Panc1 (cell line): ENCODE results near the gene RPS19BP1. TPM values are rescaled to one million over a fixed set of nuclear protein-coding genes. Genes with fewer than 3 reads are reported as not detected.

Experiments
- ATAC-seq: fragments of 200-7000 bp; cut with Tn5 transposase; 2 replicates; pipeline ENCODE4 v1.9.1; 2020; ENCODE audit warnings: mild to moderate bottlenecking, moderate library complexity
- BruUV-seq: library from RNA; stranded (reverse); fragments of 400-500 nt; replicated peaks from 2 replicates; lab custom pipeline; 2021; lab: Mats Ljungman, UMichigan
- CTCF ChIA-PET: fragments of 300-600 bp; sonication (Branson Sonifier 250); formaldehyde crosslinking; loops from one replicate; lab custom pipeline; 2022; ENCODE audit warnings: antibody characterized with exemption; lab: Charles Lee
- POLR2A ChIA-PET: fragments of 300-600 bp; sonication (Branson Sonifier 250); formaldehyde crosslinking; loops from one replicate; lab custom pipeline; 2022; ENCODE audit warnings: antibody characterized with exemption; lab: Charles Lee
- DNase-seq: peaks from one replicate; pipeline ENCODE4 v3.0.0-alpha.2; 2010; ENCODE audit warnings: low read depth, low spot score
- H3K27ac ChIP-seq: 2 replicates; pipeline ENCODE4 v1.5.1; 2011; ENCODE audit warnings: mild to moderate bottlenecking, low read length, inconsistent platforms
- H3K27me3 ChIP-seq: fragments of 200-500 bp; sonication (Bioruptor generic); 2 replicates; pipeline ENCODE4 v1.6.0; 2014; ENCODE audit warnings: low read length, inconsistent platforms; ENCODE audit not compliant: control insufficient read depth, insufficient read depth
- H3K36me3 ChIP-seq: fragments of 200-500 bp; sonication (Bioruptor generic); 2 replicates; pipeline ENCODE4 v1.5.1; 2014; ENCODE audit warnings: inconsistent platforms, mild to moderate bottlenecking, low read length, moderate library complexity; ENCODE audit not compliant: control insufficient read depth, insufficient read depth
- H3K4me1 ChIP-seq: 2 replicates; pipeline ENCODE4 v1.5.1; 2011; ENCODE audit warnings: inconsistent platforms, mild to moderate bottlenecking, low read length, moderate library complexity; ENCODE audit not compliant: control insufficient read depth, insufficient read depth
- H3K4me3 ChIP-seq, 2 experiments: 2 replicates each; pipeline ENCODE4 v1.5.1; 2011 to 2012; ENCODE audit warnings: low read depth in 2 of 2, low read length in 2 of 2, mild to moderate bottlenecking in 2 of 2, inconsistent platforms in 1 of 2, moderate library complexity in 1 of 2
- H3K9me3 ChIP-seq: fragments of 200-500 bp; sonication (Bioruptor generic); 2 replicates; pipeline ENCODE4 v1.5.1; 2014; ENCODE audit warnings: low read depth, mild to moderate bottlenecking, inconsistent platforms, low read length, moderate library complexity; ENCODE audit not compliant: control insufficient read depth, insufficient read depth
- POLR2AphosphoS5 ChIP-seq: IDR thresholded peaks from 2 replicates; pipeline ENCODE4 v1.6.1; 2012; ENCODE audit warnings: mild to moderate bottlenecking, low read depth, low read length, moderate library complexity
- SIN3A ChIP-seq: IDR thresholded peaks from 2 replicates; pipeline ENCODE4 v1.6.1; 2012; ENCODE audit warnings: low read depth, mild to moderate bottlenecking, low read length, moderate library complexity, borderline replicate concordance; ENCODE audit not compliant: insufficient read depth
- TCF7L2 ChIP-seq: IDR thresholded peaks from 2 replicates; pipeline ENCODE4 v1.6.1; 2011; ENCODE audit warnings: mild to moderate bottlenecking, low read depth, low read length, inconsistent platforms
- in situ Hi-C: cut with HindIII; loops from 2 replicates; pipeline ENCODE4 v1.10.0; 2016; ENCODE audit warnings: low sequenced_read_pairs, low pct_unique_long_range_greater_than_20kb
- intact Hi-C: fragments of 100-400 bp; cut with micrococcal nuclease; formaldehyde crosslinking; loops from one replicate; pipeline ENCODE4 v1.10.0; 2022; ENCODE audit not compliant: unreplicated experiment
- total RNA-seq: library from RNA; stranded (reverse); gene quantifications from one replicate; pipeline ENCODE4 v1.2.1, GENCODE V29; 2021; ENCODE audit not compliant: unreplicated experiment
- TF ChIP-seq, protein P1 (sequence below), 2 experiments: IDR thresholded peaks; 2 replicates each; pipeline ENCODE4 v1.6.1; 2011 to 2012; ENCODE audit warnings: low read depth in 2 of 2, control low read depth in 1 of 2, low read length in 1 of 2, mild to moderate bottlenecking in 1 of 2, moderate library complexity in 1 of 2; ENCODE audit not compliant: insufficient read depth in 1 of 2
- TF ChIP-seq, protein P2 (sequence below): fragments of 450-650 bp; IDR thresholded peaks from 2 replicates; pipeline ENCODE4 v1.5.1; 2017; ENCODE audit warnings: mild to moderate bottlenecking

RPS19BP1 gene
- total RNA-seq, 1 experiment from 2014 or later: 123 TPM

DNA sequence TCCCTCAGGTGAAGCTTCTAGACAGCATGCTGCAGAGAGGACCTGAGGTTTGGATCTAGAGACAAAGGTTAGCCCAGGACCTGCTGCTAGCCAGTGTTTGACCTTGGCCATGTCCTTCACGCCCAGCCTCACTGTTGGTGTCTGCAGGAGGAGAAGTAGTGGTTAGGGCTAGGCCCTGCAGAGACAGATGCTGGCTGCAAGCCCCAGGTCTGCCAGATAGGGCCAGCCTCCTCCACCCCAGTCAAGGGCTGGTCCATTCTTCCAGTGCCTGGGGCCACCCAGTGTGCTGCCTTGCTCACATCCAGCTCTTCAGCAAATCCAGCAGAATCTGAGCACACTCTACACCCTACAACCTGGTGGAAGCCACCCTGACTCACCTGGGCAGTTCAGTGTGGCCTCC, 52.0 kb downstream of the RPS19BP1 start:
- Histone ChIP-seq H3K36me3 (no peaks in the 10 kb centered on the region), H3K27me3 (no peaks in the 10 kb centered on the region), H3K4me1 (no peaks in the 10 kb centered on the region), H3K9me3 (no peaks in the 10 kb centered on the region), H3K4me3 (no peak overlapping the region), H3K27ac (no peak overlapping the region)
- no TSS peak for BruUV-seq
- no peak for ATAC-seq
- ChIA-PET CTCF (no interaction called here), POLR2A (no interaction called here)
- TF ChIP-seq TCF7L2 (no peak), POLR2AphosphoS5 (no peak), SIN3A (no peak)
- TF ChIP-seq, protein P1, sequence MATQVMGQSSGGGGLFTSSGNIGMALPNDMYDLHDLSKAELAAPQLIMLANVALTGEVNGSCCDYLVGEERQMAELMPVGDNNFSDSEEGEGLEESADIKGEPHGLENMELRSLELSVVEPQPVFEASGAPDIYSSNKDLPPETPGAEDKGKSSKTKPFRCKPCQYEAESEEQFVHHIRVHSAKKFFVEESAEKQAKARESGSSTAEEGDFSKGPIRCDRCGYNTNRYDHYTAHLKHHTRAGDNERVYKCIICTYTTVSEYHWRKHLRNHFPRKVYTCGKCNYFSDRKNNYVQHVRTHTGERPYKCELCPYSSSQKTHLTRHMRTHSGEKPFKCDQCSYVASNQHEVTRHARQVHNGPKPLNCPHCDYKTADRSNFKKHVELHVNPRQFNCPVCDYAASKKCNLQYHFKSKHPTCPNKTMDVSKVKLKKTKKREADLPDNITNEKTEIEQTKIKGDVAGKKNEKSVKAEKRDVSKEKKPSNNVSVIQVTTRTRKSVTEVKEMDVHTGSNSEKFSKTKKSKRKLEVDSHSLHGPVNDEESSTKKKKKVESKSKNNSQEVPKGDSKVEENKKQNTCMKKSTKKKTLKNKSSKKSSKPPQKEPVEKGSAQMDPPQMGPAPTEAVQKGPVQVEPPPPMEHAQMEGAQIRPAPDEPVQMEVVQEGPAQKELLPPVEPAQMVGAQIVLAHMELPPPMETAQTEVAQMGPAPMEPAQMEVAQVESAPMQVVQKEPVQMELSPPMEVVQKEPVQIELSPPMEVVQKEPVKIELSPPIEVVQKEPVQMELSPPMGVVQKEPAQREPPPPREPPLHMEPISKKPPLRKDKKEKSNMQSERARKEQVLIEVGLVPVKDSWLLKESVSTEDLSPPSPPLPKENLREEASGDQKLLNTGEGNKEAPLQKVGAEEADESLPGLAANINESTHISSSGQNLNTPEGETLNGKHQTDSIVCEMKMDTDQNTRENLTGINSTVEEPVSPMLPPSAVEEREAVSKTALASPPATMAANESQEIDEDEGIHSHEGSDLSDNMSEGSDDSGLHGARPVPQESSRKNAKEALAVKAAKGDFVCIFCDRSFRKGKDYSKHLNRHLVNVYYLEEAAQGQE (IDR thresholded peaks at IDR 0.05; ENCODE audit: insufficient read depth in 1 of 2, low read depth in 2 of 2, low read length in 1 of 2): no peak
- TF ChIP-seq, protein P2, sequence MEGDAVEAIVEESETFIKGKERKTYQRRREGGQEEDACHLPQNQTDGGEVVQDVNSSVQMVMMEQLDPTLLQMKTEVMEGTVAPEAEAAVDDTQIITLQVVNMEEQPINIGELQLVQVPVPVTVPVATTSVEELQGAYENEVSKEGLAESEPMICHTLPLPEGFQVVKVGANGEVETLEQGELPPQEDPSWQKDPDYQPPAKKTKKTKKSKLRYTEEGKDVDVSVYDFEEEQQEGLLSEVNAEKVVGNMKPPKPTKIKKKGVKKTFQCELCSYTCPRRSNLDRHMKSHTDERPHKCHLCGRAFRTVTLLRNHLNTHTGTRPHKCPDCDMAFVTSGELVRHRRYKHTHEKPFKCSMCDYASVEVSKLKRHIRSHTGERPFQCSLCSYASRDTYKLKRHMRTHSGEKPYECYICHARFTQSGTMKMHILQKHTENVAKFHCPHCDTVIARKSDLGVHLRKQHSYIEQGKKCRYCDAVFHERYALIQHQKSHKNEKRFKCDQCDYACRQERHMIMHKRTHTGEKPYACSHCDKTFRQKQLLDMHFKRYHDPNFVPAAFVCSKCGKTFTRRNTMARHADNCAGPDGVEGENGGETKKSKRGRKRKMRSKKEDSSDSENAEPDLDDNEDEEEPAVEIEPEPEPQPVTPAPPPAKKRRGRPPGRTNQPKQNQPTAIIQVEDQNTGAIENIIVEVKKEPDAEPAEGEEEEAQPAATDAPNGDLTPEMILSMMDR: no peak
- in situ Hi-C loops: no loop called here
- DNase-seq: no peak
- intact Hi-C loops: no loop called here

DNA sequence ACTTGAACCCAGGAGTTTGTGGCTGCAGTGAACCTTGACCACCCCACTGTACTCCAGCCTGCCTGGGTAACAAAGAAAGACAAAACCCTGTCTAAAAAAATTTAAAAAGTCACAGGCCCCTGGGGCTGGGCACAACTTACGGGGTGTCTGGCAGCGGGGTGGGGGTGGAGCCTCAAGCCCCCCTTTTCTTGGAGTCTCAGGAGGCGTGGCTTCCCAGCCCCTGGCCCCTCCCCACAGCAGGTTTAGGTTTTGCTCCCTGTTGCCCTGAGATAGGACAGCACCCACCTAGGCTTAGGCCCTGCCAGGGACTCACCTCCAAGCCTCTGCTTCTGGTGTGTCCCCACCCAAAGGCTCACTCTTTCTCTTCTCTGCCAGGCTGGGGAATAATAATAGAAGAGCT, 53.3 kb downstream of the RPS19BP1 start:
- intact Hi-C loops: no loop called here

More for the DNA sequence above, 53.3 kb downstream of the RPS19BP1 start:
- DNase-seq (no peak), ATAC-seq (no peak)
- Histone ChIP-seq H3K27me3 (no peaks in the 10 kb centered on the region), H3K27ac (no peak overlapping the region), H3K9me3 (no peaks in the 10 kb centered on the region), H3K36me3 (no peaks in the 10 kb centered on the region), H3K4me3 (no peak overlapping the region), H3K4me1 (no peaks in the 10 kb centered on the region)
- in situ Hi-C loops: no loop called here
- no peak for TF ChIP-seq TCF7L2
- no peak for TF ChIP-seq SIN3A
- TF ChIP-seq, protein P1 (IDR thresholded peaks at IDR 0.05; ENCODE audit: insufficient read depth in 1 of 2, low read depth in 2 of 2, low read length in 1 of 2): no peak
- TF ChIP-seq POLR2AphosphoS5: no peak
- TF ChIP-seq, protein P2: no peak
- ChIA-PET CTCF (no interaction called here), POLR2A (no interaction called here)
- BruUV-seq: no TSS peak

Other genes with a start within 250 kb of the RPS19BP1 start
- 885 TPM for gene RPL3, start 213.1 kb downstream of the RPS19BP1 start, total RNA-seq
- 17.8 TPM for gene SYNGR1, start 182.8 kb downstream of the RPS19BP1 start, total RNA-seq
- 18.9 TPM for gene TAB1, start 133.0 kb downstream of the RPS19BP1 start, total RNA-seq
- 0.57 TPM for gene MGAT3, start 75.7 kb downstream of the RPS19BP1 start, total RNA-seq
- gene MIEF1, start 30.5 kb downstream of the RPS19BP1 start, total RNA-seq: 29.9 TPM
- 177 TPM for gene ATF4, start 12.2 kb downstream of the RPS19BP1 start, total RNA-seq
- gene CACNA1I, start 38.0 kb upstream of the RPS19BP1 start, total RNA-seq: 0.23 TPM